GM12873 (cell line): ENCODE results near the gene HIF1A.

Experiments
- TF ChIP-seq, protein P1 (sequence below): IDR thresholded peaks from 2 replicates; pipeline ENCODE4 v1.5.1; 2012; ENCODE audit warnings: low read depth, mild to moderate bottlenecking, moderate library complexity, low read length, control low read depth; ENCODE audit not compliant: insufficient read depth; ENCODE audit errors: missing control alignments

HIF1A gene

DNA sequence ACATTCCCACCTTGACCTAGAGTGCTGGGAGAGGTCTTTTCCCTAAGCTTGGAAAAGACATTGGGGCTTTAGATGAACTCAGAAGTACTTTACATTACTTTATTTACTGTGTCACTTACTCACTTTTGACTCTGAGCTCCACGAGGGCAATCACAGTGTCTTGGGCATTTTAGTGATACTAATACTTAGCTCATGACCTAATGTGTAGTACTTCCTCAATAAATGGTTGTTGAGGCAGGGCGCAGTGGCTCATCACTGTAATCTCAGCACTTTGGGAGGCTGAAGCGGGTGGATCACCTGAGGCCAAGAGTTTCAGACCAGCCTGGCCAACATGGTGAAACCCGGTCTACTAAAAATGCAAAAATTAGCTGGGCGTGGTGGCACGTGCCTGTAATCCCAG is 47.1 kb downstream of the HIF1A start:
- TF ChIP-seq, protein P1, sequence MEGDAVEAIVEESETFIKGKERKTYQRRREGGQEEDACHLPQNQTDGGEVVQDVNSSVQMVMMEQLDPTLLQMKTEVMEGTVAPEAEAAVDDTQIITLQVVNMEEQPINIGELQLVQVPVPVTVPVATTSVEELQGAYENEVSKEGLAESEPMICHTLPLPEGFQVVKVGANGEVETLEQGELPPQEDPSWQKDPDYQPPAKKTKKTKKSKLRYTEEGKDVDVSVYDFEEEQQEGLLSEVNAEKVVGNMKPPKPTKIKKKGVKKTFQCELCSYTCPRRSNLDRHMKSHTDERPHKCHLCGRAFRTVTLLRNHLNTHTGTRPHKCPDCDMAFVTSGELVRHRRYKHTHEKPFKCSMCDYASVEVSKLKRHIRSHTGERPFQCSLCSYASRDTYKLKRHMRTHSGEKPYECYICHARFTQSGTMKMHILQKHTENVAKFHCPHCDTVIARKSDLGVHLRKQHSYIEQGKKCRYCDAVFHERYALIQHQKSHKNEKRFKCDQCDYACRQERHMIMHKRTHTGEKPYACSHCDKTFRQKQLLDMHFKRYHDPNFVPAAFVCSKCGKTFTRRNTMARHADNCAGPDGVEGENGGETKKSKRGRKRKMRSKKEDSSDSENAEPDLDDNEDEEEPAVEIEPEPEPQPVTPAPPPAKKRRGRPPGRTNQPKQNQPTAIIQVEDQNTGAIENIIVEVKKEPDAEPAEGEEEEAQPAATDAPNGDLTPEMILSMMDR = no peak

DNA sequence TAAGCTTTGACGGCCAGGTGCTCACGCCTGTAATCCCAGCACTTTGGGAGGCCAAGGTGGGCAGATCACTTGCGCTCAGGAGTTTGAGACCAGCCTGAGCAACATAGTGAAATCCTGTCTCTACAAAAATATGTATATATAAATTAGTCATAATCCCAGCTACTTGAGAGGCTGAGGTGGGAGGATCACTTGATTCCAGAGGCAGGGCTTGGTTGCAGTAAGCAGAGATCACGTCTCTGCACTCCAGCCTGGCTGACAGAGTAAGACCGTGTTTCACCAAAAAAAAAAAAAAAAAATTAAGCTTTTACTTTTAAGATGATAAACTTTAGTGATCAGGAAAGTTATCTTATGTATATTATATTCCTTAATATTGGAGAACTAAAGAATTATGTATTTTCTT is 48.9 kb downstream of the HIF1A start:
- TF ChIP-seq, protein P1 = no peak

DNA sequence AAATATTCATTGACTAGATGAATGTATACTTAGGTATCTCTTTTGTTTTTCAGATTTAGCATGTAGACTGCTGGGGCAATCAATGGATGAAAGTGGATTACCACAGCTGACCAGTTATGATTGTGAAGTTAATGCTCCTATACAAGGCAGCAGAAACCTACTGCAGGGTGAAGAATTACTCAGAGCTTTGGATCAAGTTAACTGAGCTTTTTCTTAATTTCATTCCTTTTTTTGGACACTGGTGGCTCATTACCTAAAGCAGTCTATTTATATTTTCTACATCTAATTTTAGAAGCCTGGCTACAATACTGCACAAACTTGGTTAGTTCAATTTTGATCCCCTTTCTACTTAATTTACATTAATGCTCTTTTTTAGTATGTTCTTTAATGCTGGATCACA is 51.6 kb downstream of the HIF1A start:
- TF ChIP-seq, protein P1 = no peak

DNA sequence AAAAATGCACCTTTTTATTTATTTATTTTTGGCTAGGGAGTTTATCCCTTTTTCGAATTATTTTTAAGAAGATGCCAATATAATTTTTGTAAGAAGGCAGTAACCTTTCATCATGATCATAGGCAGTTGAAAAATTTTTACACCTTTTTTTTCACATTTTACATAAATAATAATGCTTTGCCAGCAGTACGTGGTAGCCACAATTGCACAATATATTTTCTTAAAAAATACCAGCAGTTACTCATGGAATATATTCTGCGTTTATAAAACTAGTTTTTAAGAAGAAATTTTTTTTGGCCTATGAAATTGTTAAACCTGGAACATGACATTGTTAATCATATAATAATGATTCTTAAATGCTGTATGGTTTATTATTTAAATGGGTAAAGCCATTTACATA is 52.0 kb downstream of the HIF1A start:
- TF ChIP-seq, protein P1 = no peak

DNA sequence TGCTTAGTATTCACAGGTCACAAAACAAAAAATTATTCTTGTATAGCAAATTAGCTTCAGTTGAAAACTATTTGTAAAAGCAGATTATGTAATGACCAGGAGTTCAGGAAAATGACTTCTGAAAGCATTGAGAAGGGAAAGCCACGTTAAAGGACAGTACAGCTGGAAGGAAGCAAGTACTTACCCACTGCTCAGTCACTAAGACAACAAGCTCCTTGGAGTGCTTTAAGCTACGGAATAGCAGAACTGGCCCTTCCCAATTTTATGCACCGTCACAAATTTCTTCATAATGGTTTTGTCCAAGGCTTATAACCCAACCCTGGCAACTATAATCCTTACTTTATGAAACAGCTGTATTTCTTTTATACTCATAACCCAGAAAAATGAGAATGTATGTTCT is 54.0 kb downstream of the HIF1A start:
- TF ChIP-seq, protein P1 = no peak

DNA sequence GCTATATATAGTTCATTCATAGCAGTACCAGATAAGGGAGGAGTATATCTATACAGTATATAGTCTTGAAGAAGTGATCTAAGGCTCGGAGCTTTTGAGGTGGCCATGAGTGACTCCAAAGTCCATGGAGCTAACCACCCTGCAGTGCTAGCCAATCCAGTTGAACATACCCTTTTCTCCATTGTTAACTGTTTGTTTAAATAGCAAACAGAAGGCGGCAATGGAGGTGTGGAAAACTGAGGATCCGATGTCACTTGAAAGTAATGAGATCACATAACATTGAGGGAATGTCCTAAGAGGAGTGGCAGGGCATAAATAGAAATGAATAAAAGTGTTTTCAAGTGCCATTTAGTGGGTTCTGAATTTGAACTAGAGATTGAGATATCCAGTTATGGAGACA is 54.6 kb downstream of the HIF1A start:
- TF ChIP-seq, protein P1 = no peak

DNA sequence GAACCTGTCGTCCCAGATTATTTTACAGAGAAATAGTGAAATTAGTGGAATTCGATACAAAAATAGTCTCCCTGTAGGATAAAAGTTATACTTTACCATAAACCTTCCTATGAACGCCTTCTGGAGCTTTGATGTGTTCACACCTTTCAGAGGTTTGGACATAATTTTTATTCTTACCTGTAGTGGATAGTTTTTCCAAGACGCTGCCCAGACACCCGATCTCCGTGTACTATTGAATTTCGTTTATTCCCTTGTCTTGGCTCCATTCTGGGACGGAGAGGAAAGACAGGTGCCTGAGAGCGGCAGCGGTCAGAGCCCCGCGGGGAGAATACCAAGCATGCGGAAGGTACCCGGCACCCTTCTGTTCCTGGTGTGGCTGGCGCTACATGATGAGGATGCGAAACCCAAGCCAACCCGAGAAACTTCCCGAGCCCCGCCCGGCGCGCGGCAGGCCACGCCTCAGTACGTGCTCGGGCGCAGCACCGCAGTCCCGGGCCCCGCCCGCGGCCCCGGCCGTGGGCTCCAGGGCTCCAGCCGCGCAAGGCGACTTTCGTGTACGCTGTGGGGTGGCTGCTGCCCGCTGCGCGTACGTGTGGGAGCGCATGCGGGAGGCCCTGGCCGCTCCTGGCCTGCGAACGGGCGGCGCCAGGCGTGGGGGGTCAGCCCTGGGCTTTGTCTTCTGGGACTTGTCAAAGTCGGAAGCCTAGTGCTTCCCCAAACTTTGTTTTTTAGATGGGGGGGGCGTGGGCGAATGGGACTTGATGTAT is 55.6 kb downstream of the HIF1A start:
- TF ChIP-seq, protein P1 = no peak
